ENCODE measurements around the gene CCDC30. TPM values are rescaled to one million over a fixed set of nuclear protein-coding genes. Genes with fewer than 3 reads are reported as not detected.

The CCDC30 gene
- total and polyA plus RNA-seq, 2 experiments from 2014 or later = 0.65 to 1.6 TPM

DNA sequence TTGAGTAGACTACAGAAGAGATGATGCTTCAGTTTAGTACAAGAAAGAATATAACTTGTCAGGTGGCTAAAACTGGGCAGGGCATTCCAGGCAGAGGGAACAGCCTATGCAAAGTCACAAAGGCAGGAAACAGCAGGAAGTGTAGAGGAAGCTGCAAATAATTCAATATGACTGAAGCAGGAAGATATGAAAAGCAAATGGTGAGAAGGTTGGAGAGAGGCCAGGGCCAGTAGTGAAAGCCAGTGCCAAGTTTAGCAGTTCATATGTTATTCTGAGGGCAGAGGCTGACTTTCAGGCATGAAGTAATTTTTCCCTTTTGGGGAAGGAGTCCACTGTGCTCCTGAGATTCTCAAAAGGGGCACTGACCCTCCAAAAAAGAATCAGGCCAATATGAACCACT is 211.1 kb downstream of the CCDC30 start:
- no peak for DNase-seq
- Histone ChIP-seq H4K20me1 (ENCODE audit: insufficient read depth) (no peaks in the 10 kb centered on the region), H3K27ac (no peak overlapping the region), H3F3A (ENCODE audit: insufficient read depth) (peaks cover 12% of the 10 kb centered on the region), H3K9me2 (ENCODE audit: insufficient read depth) (no peaks in the 10 kb centered on the region), H3K27me3 (replicated peaks; ENCODE audit: insufficient read depth) (no peaks in the 10 kb centered on the region), H3K79me2 (ENCODE audit: insufficient read depth) (no peaks in the 10 kb centered on the region), H3K4me3 (no peak overlapping the region), H3K4me1 (ENCODE audit: insufficient read depth) (peaks cover 5% of the 10 kb centered on the region; the same call in 1 of the 2 replicates), H3K9ac (no peak overlapping the region), H3K9me3 (ENCODE audit: low read depth) (no peaks in the 10 kb centered on the region), H2AFZ (no peak overlapping the region), H3K36me3 (ENCODE audit: low read depth) (peaks cover 4% of the 10 kb centered on the region; the same call in 1 of the 2 replicates), H3K4me2 (ENCODE audit: unreplicated experiment) (no peak overlapping the region)
- in situ Hi-C loops (cut with MboI) = no loop called here
- TF ChIP-seq EZH2phosphoT487 (IDR thresholded peaks at IDR 0.05; ENCODE audit: insufficient read depth, low read depth) (no peak), EZH2 (IDR thresholded peaks at IDR 0.05; ENCODE audit: insufficient read depth, poor library complexity, severe bottlenecking) (no peak)

DNA sequence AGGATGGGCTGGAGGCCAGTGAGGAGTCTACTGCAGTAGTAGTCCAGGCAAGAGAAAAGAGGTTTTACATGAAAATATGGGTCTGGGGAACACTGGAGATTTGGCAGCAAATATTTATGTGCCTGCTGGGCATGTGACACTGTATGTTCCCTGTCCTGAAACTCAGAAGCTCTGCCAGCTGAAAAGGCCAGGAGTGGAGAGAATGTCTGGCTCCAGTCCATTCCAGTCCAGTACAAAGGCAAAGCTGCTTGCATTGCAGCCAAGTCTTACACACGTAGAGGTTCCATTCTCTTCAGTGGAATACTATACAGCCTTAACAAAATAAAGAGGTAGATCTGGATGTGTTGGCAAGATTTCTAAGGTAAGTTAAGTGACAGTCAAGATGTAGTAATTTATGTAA is 211.6 kb downstream of the CCDC30 start:
- H3K36me3 ChIP-seq (ENCODE audit: low read depth) = peaks cover 4% of the 10 kb centered on the region; the same call in 1 of the 2 replicates
- no peak overlapping the region for H3K27ac ChIP-seq
- no peak for TF ChIP-seq EZH2phosphoT487 (IDR thresholded peaks at IDR 0.05; ENCODE audit: insufficient read depth, low read depth)
- TF ChIP-seq EZH2 (IDR thresholded peaks at IDR 0.05; ENCODE audit: insufficient read depth, poor library complexity, severe bottlenecking) = no peak
- H3K4me2 ChIP-seq (ENCODE audit: unreplicated experiment) = no peak overlapping the region
- H3K9ac ChIP-seq = no peak overlapping the region
- H3K4me3 ChIP-seq = no peak overlapping the region
- peaks cover 14% of the 10 kb centered on the region for H3F3A ChIP-seq (ENCODE audit: insufficient read depth)
- H3K79me2 ChIP-seq (ENCODE audit: insufficient read depth) = no peaks in the 10 kb centered on the region
- in situ Hi-C loops (cut with MboI) = no loop called here
- no peak for DNase-seq
- no peaks in the 10 kb centered on the region for H3K9me2 ChIP-seq (ENCODE audit: insufficient read depth)
- H4K20me1 ChIP-seq (ENCODE audit: insufficient read depth) = no peaks in the 10 kb centered on the region
- peaks cover 8% of the 10 kb centered on the region for H3K4me1 ChIP-seq (ENCODE audit: insufficient read depth)
- 21 to 38% methylated on average over 1 of the region's 1 CpG for WGBS, 2 experiments (ENCODE audit: low coverage in 1 of 2, low lambda C conversion rate in 2 of 2, missing lambda C conversion rate in 2 of 2)
- H2AFZ ChIP-seq = no peak overlapping the region
- no peaks in the 10 kb centered on the region for H3K9me3 ChIP-seq (ENCODE audit: low read depth)
- H3K27me3 ChIP-seq (replicated peaks; ENCODE audit: insufficient read depth) = no peaks in the 10 kb centered on the region

DNA sequence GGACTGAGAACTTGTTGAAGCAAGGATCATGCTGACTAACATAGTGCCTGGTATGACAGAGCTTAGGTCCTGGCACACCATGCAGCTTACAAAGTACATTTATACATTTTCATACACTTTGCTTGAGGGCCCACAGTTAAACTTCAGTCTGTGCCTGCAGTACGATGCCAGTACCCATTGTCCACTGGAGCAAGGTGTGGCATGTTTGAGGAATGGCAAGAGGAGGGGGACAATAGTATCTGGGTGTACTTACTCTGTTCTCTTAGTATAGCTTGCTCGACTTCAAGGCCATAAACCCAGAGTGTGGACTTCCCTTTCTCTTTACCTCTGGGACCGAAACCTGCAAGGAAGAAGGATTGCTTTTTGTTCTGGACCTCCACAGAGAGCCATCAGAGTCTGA is 212.4 kb downstream of the CCDC30 start:
- H3K4me1 ChIP-seq (ENCODE audit: insufficient read depth) = peaks cover 16% of the 10 kb centered on the region
- 97 to 98% methylated on average over 3 of the region's 3 CpGs for WGBS, 2 experiments (ENCODE audit: low coverage in 1 of 2, low lambda C conversion rate in 2 of 2, missing lambda C conversion rate in 2 of 2)
- H3K36me3 ChIP-seq (ENCODE audit: low read depth) = peaks cover 4% of the 10 kb centered on the region; the same call in 1 of the 2 replicates
- H3K9ac ChIP-seq = no peak overlapping the region
- peaks cover 21% of the 10 kb centered on the region for H3F3A ChIP-seq (ENCODE audit: insufficient read depth)
- H3K9me3 ChIP-seq (ENCODE audit: low read depth) = no peaks in the 10 kb centered on the region
- H2AFZ ChIP-seq = no peak overlapping the region
- H4K20me1 ChIP-seq (ENCODE audit: insufficient read depth) = no peaks in the 10 kb centered on the region
- no peak overlapping the region for H3K4me2 ChIP-seq (ENCODE audit: unreplicated experiment)
- in situ Hi-C loops (cut with MboI) = no loop called here
- no peak overlapping the region for H3K4me3 ChIP-seq
- TF ChIP-seq EZH2phosphoT487 (IDR thresholded peaks at IDR 0.05; ENCODE audit: insufficient read depth, low read depth) = no peak
- TF ChIP-seq EZH2 (IDR thresholded peaks at IDR 0.05; ENCODE audit: insufficient read depth, poor library complexity, severe bottlenecking) = no peak
- DNase-seq = no peak
- H3K27me3 ChIP-seq (replicated peaks; ENCODE audit: insufficient read depth) = no peaks in the 10 kb centered on the region
- no peaks in the 10 kb centered on the region for H3K9me2 ChIP-seq (ENCODE audit: insufficient read depth)
- peaks cover 4% of the 10 kb centered on the region; the same call in 1 of the 2 replicates for H3K79me2 ChIP-seq (ENCODE audit: insufficient read depth)
- H3K27ac ChIP-seq = no peak overlapping the region

DNA sequence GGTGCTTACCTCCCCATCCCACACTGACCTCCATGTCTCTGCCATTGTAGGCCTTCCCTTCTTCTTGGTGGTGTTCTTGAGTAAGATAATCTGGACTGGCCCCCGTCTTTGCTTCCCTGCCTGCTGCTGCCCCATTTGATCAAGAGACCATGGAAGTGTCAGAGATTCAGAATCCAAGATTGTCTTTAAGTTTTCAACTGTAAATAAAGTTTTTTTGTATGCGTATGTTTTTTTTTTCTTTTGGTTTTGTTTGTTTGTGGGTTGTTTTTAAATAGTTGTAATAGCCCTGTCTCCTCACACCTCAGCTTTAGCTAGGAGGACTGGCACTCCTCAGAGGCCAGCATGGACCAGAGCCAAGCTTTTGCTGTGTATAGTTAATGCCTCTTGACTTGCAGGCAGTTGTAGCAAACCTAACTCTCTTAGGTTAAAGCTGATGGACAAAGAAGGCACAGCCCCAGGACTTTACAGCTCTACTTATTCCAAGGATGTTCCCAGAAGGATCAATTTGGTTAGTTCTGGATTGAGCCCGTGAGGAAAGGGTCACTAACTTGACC is 213.5 kb downstream of the CCDC30 start:
- H3K4me1 ChIP-seq (ENCODE audit: insufficient read depth) = peaks cover 22% of the 10 kb centered on the region
- no peak overlapping the region for H2AFZ ChIP-seq
- no peak for TF ChIP-seq EZH2phosphoT487 (IDR thresholded peaks at IDR 0.05; ENCODE audit: insufficient read depth, low read depth)
- no peak for TF ChIP-seq EZH2 (IDR thresholded peaks at IDR 0.05; ENCODE audit: insufficient read depth, poor library complexity, severe bottlenecking)
- H3K27me3 ChIP-seq (replicated peaks; ENCODE audit: insufficient read depth) = no peaks in the 10 kb centered on the region
- H3K27ac ChIP-seq = no peak overlapping the region
- H3K4me3 ChIP-seq = no peak overlapping the region
- H3K9me3 ChIP-seq (ENCODE audit: low read depth) = no peaks in the 10 kb centered on the region
- H3F3A ChIP-seq (ENCODE audit: insufficient read depth) = peaks cover 32% of the 10 kb centered on the region
- no peak for DNase-seq
- WGBS, 2 experiments (ENCODE audit: low coverage in 1 of 2, low lambda C conversion rate in 2 of 2, missing lambda C conversion rate in 2 of 2) = 83 to 87% methylated on average over 3 of the region's 3 CpGs
- peaks cover 4% of the 10 kb centered on the region; the same call in 1 of the 2 replicates for H3K36me3 ChIP-seq (ENCODE audit: low read depth)
- no peaks in the 10 kb centered on the region for H3K9me2 ChIP-seq (ENCODE audit: insufficient read depth)
- no peaks in the 10 kb centered on the region for H4K20me1 ChIP-seq (ENCODE audit: insufficient read depth)
- in situ Hi-C loops (cut with MboI) = no loop called here
- peaks cover 12% of the 10 kb centered on the region; the same call in 1 of the 2 replicates for H3K79me2 ChIP-seq (ENCODE audit: insufficient read depth)
- H3K9ac ChIP-seq = no peak overlapping the region
- no peak overlapping the region for H3K4me2 ChIP-seq (ENCODE audit: unreplicated experiment)
